Adipose tissue (tissue), 3 donors: ENCODE measurements around the gene ST6GALNAC4. TPM values are rescaled to one million over a fixed set of nuclear protein-coding genes. Genes with fewer than 3 reads are reported as not detected.
"Not testable (repeated sequence)": the region's sequence is repeated elsewhere in the genome, so short reads cannot be mapped to it uniquely, and the experiment has no call there.

Experiments used
- H3K27ac ChIP-seq: one replicate; pipeline ENCODE4 v1.5.1; 2013; ENCODE audit warnings: low read depth, low read length
- WGBS, 3 donors: extraction: QIAGEN DNeasy Blood & Tissue Kit; methylation state at CpG; one replicate each; pipeline ENCODE4 v1.1.7; 2013; 5-methylcytosine and 5-hydroxymethylcytosine counted together
- polyA plus RNA-seq, 3 donors: library from polyadenylated mRNA; stranded (reverse); fragments of 200-250 nt; gene quantifications; one replicate each; pipeline ENCODE4 v1.2.3, GENCODE V29; 2013
- donor health status: healthy with polysubstance abuse.
- donor health status: Bipolar disorder and iron deficiency.
- donor health status: healthy.

Gene ST6GALNAC4
- polyA plus RNA-seq, 3 donors = 20.4 to 41.4 (median 25.9) TPM

- WGBS, 3 donors = 21 to 50% (median 31%) methylated on average over 17 of the region's 17 CpGs
Measured at GRCh38 chr9:127903557-127904475, 13.0 kb downstream of the ST6GALNAC4 start.

GRCh38 chr9:127899128-127899943 is 17.5 kb downstream of the ST6GALNAC4 start, which contains the start of gene ST6GALNAC6:
ST6GALNAC6 (minus strand) TSS chr9:127899603; CDS start chr9:127897981, 1,622 bp downstream.
- H3K27ac ChIP-seq = peak within 1 kb of the TSS; percentile 92
- 1% methylated on average over 40 to 85 of the region's 89 CpGs for WGBS, 3 donors

More at GRCh38 chr9:127903557-127904475, 13.0 kb downstream of the ST6GALNAC4 start:
- H3K27ac ChIP-seq = no peak overlapping the region

- WGBS, 3 donors = 6 to 13% (median 12%) methylated on average over 30 to 32 of the region's 32 CpGs
Measured at GRCh38 chr9:127898433-127899127, 18.3 kb downstream of the ST6GALNAC4 start.

GRCh38 chr9:127897193-127897692 is 19.6 kb downstream of the ST6GALNAC4 start:
- H3K27ac ChIP-seq = peak overlapping the region; percentile 93
- WGBS, 3 donors = 6 to 13% (median 9%) methylated on average over 17 to 19 of the region's 19 CpGs

More at GRCh38 chr9:127898433-127899127, 18.3 kb downstream of the ST6GALNAC4 start:
- H3K27ac ChIP-seq = peak overlapping the region; percentile 92

GRCh38 chr9:127896395-127897192 is 20.2 kb downstream of the ST6GALNAC4 start:
- H3K27ac ChIP-seq = no peak overlapping the region
- 52 to 64% (median 54%) methylated on average over 16 of the region's 16 CpGs for WGBS, 3 donors

GRCh38 chr9:127895811-127896210 is 21.0 kb downstream of the ST6GALNAC4 start:
- 94% methylated on average over 8 of the region's 8 CpGs for WGBS, 3 donors
- H3K27ac ChIP-seq = no peak overlapping the region

- WGBS, 3 donors = 97 to 100% (median 99%) methylated on average over 4 of the region's 4 CpGs
Measured at GRCh38 chr9:127893392-127893791, 23.4 kb downstream of the ST6GALNAC4 start.

GRCh38 chr9:127892831-127893230 is 24.0 kb downstream of the ST6GALNAC4 start:
- WGBS, 3 donors = 80 to 93% (median 93%) methylated on average over 6 of the region's 6 CpGs
- H3K27ac ChIP-seq = no peak overlapping the region

More at GRCh38 chr9:127893392-127893791, 23.4 kb downstream of the ST6GALNAC4 start:
- H3K27ac ChIP-seq = no peak overlapping the region

- WGBS, 3 donors = 91 to 97% (median 96%) methylated on average over 3 of the region's 3 CpGs
- H3K27ac ChIP-seq = no peak overlapping the region
Measured at GRCh38 chr9:127890053-127890452, 26.8 kb downstream of the ST6GALNAC4 start.

- 64 to 90% (median 84%) methylated on average over 2 of the region's 2 CpGs for WGBS, 3 donors
- no peak overlapping the region for H3K27ac ChIP-seq
Measured at GRCh38 chr9:127887792-127888191, 29.0 kb downstream of the ST6GALNAC4 start.

- WGBS, 3 donors = 96% methylated on average over 18 of the region's 18 CpGs
- no peak overlapping the region for H3K27ac ChIP-seq
Measured at GRCh38 chr9:127886401-127886972, 30.4 kb downstream of the ST6GALNAC4 start.

GRCh38 chr9:127885508-127886281 is 31.1 kb downstream of the ST6GALNAC4 start:
- 77 to 81% (median 81%) methylated on average over 12 to 13 of the region's 13 CpGs for WGBS, 3 donors
- no peak overlapping the region for H3K27ac ChIP-seq

- WGBS, 3 donors = 68 to 78% (median 69%) methylated on average over 15 of the region's 15 CpGs
- no peak overlapping the region for H3K27ac ChIP-seq
Measured at GRCh38 chr9:127884976-127885490, 31.8 kb downstream of the ST6GALNAC4 start.

- no peak overlapping the region for H3K27ac ChIP-seq
- WGBS, 3 donors = 22 to 38% (median 34%) methylated on average over 11 of the region's 11 CpGs
Measured at GRCh38 chr9:127884427-127884911, 32.4 kb downstream of the ST6GALNAC4 start.

GRCh38 chr9:127883959-127884358 is 32.9 kb downstream of the ST6GALNAC4 start:
- WGBS, 3 donors = 71 to 87% (median 76%) methylated on average over 7 of the region's 7 CpGs
- H3K27ac ChIP-seq = no peak overlapping the region

- not testable (repeated sequence) for H3K27ac ChIP-seq
- WGBS, 3 donors = 79 to 85% (median 84%) methylated on average over 3 of the region's 3 CpGs
Measured at GRCh38 chr9:127881715-127882114, 35.1 kb downstream of the ST6GALNAC4 start.
